HG03280 (cell line): Measurements from ENCODE around the gene THYN1.
A peak's percentile ranks its signal among the peaks of the same experiment; 100 is the strongest.
"Not testable (repeated sequence)": the region's sequence is repeated elsewhere in the genome, so short reads cannot be mapped to it uniquely, and the experiment has no call there.

Source experiments
- ATAC-seq: cut with Tn5 transposase; IDR thresholded peaks from one replicate; pipeline ENCODE4 v1.9.1; 2021; ENCODE audit warnings: mild to moderate bottlenecking, moderate library complexity; ENCODE audit not compliant: unreplicated experiment

Gene THYN1

DNA sequence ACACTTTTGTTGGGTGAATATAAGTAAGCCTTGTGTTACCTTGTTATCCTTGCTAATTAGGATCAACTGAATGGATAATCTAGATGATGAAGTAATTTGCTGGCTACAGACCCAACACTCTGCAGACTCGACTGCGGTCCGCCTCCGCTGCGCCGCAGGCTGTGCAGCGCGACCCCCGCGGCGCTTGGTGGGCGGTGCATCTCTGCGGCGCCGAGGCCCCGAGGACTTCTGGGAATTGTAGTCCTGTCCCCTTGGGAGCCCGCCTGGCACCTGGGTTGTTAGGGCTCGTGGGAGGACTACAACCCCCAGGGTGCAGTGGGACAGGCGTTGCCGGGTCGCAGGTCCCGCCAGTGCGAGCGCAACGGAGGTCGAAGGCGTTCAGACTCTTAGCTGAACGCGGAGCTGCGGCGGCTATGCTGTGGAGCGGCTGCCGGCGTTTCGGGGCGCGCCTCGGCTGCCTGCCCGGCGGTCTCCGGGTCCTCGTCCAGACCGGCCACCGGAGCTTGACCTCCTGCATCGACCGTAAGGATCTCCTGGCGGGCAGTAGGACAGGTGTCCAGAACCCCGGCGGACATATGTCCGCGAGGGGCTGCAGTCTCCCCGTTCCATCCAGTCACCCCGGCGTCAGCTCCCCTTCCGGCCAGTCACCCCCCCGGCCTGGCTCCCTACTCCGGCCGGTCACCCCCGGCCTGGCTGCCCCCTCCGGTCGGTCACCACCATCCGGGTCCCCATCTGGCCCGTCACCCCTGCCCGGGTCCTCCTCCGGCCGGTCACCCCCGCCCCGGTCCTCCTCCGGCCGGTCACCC is at the start of gene THYN1, which contains the start of gene ACAD8:
THYN1 (minus strand) TSS at position 165 of the 806 bp plus-strand sequence. CDS start 470 bp downstream, outside the sequence.
ACAD8 (plus strand) TSS at position 381 of the 806 bp plus-strand sequence; CDS start at position 414, 33 bp downstream.
- ATAC-seq = peak; percentile 99

DNA sequence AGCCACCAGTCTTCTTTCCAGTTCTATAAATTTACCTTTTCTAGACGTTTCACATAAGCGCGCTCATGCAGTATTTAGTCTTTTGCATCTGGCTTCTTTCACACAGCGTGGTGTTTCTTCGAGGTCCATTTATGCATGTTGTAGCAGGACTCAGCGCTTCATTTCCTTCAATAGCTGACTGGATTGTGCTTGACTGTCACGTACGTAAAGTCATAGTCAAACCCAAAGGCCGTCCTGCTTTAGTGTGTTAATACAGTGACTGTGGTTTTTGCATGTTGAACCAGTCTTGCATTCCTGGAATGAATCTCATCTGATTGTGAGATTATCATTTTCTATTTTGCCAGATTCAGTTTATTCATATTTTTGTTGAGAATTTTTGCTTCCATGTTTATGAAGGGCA is 41.5 kb upstream of the THYN1 start:
- ATAC-seq = no peak

DNA sequence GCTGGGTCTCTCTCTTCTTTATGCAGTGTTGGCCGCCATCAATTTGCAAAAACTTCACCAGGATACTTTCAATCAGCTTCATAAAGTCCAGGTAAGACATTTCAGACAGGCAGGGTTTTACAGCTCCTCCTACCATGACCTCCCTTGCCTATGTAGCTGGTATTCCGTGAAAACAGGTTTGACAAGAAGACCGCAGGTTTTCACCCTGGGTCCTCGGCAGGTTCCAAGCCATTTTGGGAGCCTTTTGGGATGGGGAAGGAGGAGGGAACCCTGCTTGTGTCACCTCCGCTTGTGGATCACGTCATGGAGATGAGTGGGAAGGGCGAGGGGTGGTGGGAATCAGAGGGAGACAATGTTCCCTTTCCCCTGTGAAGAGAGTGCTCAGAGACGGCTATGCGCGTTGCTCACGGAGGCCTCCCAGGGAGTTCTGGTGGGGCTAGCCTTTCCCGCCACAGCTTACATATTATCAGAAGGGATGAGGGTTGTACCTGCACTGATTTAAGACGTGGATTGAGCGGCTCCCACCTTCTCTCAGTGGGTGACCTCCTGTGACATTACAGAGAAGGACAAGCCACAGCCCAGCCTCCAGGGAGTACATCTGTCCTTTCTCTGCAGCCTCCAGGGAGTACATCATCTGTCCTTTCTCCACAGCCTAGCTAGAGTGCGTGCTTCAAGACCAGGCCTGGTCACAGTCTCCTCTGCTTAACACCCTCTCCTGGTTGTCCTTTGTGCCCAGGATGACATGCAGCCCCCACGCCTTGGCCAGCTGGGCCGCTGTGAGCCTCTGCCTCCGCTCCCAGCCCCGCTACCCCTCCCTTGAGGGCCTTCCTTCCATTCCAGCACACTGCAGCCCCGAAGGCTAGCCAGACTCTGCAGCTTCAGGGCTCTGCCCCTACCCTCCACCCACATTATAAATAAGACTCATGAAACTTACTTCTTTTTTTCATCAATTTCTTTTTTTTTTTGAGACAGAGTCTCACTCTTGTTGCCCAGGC is 40.3 kb upstream of the THYN1 start:
- no peak for ATAC-seq

DNA sequence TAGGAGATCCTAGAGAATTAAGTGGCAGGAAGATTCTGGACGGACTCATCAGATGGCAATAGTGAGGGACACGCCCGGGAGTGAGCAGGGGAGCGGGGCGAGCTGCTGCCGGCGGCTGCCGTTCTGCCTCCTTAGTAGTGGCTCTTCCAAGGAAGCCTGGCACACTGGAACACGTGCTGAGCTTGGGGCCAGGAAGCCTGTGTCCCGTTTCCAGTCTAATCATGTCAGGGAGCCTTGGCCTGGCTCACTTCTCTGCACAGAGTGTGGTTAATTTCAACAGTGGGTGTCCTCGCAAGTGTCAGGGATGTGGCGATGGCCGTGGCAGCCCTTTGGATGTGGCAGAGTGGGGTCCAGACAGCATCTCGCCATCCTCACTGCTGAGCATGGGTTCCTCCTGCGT is 39.5 kb upstream of the THYN1 start:
- ATAC-seq = no peak

DNA sequence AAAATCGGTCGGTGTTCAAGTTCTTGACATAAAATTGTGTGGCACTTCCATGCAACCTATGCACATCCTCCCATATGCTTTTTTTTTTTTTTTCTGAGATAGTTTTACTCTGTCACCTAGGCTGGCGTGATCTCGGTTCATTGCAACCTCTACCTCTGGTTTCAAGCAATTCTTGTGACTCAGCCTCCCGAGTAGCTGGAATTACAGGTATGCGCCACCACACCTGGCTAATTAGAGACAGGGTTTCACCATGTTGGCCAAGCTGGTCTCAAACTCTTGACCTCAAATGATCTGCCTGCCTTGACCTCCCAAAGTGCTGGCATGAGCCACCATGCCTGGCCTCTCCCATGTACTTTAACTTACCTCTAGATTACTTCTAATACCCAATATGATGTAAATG is 38.0 kb upstream of the THYN1 start:
- no peak for ATAC-seq

DNA sequence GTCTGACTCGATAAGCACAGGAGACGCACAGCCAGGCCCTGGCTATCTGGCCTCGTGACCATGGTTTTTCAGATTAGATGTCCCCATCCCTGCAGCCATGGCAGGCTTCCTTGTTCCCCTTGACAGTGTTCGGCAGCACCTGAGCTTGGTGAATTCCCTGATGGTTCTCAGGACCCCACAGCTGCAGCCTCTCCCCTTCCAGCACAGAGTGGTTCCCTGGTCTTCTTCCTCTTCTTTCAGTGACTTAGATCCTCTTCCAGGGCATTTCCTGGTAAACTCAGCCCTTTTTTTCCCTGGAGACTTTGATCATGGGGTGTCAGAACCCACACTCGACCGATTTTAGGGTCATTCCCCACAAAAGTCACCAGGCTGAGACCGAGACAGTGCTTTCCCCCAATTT is 37.5 kb upstream of the THYN1 start:
- ATAC-seq = no peak

DNA sequence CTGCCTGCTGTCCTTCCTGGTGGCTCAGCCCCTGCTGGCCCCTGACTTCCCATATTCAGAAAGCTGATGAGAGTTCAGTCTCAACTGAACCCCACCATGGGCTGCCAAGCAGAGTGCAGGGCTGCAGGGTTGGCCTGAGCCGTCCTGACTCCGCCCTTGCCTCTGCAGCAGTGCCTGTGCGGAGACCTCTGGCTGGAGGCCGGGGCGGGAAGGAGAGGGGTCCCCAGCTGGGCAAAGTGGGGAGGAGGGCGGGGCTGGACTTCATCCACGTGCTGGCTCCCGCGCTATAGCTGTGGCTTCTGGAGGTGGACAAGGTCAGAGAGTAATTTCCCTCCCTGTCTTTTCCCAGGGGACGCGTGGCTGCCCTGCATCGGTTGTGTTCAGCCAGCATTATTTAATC is 36.6 kb upstream of the THYN1 start:
- ATAC-seq = no peak

DNA sequence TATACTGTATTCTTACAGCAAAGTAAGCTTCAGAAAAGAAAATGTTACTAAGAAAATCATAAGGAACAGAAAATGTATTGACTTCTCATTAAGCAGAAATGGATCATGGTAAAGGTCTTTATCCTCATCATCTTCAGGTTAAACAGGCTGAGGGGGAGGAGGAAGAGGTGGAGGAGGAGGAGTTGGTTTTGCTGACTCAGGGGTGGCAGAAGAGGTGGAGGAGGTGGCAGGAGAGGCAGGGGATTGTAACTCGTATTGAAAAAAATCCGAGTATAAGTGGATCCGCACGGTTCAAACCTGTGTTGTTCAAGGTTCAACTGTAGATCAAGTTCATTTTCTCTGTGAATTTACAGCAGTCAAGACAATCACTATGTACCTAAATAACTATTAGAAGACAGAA is 36.0 kb upstream of the THYN1 start:
- ATAC-seq = no peak

DNA sequence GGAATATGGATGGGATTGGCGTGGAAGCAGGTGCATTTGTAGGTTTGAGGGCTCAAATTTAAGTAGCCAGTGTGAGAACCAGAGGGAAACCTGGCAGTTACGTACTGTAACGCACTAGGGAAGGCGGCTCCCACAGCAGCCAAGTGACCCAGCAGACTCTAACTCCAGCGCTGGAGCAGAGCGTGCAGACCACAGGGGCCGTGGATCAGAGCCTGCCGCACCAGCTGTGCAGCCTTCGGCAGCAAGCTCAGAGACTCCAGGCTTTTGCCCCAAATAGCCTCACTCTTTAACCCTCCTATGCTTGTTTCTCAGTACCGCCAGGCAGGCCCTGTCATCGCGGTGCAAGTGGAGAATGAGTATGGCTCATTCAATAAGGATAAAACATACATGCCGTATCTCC is 35.3 kb upstream of the THYN1 start:
- no peak for ATAC-seq

DNA sequence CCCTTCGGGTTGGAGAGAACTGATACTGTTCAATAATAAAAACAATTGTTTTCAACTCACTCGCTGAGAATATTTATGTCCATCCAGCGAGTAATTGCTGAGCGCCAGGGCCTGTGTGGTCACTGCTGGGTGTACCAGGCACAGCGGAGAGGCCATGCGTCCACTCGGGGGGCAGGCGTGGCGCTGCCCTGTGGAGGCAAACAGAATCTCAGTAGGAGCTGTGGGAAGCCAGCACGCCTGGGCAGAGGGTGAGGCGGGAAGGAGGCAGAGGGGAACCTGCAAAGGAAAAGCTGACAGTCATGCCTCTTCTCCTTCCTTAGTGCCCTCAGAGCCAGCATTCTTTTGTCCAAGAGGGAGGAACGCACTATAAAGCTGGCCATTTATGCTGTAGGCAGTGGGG is 34.4 kb upstream of the THYN1 start:
- no peak for ATAC-seq

DNA sequence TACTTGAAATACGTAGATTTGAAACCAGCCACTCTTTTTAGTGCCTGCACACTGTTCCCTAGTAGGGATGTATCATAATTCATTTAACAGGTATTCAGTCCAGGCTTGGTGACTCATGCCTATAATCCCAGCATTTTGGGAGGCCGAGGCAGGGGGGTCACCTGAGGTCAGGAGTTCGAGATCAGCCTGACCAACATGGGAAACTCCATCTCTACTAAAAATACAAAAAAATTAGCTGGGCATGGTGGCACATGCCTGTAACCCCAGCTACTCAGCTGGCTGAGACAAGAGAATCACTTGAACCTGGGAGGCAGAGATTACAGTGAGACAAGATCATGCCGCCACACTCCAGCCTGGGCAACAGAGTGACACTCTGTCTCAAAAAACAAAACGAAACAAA is 31.2 kb upstream of the THYN1 start:
- ATAC-seq = not testable (repeated sequence)

DNA sequence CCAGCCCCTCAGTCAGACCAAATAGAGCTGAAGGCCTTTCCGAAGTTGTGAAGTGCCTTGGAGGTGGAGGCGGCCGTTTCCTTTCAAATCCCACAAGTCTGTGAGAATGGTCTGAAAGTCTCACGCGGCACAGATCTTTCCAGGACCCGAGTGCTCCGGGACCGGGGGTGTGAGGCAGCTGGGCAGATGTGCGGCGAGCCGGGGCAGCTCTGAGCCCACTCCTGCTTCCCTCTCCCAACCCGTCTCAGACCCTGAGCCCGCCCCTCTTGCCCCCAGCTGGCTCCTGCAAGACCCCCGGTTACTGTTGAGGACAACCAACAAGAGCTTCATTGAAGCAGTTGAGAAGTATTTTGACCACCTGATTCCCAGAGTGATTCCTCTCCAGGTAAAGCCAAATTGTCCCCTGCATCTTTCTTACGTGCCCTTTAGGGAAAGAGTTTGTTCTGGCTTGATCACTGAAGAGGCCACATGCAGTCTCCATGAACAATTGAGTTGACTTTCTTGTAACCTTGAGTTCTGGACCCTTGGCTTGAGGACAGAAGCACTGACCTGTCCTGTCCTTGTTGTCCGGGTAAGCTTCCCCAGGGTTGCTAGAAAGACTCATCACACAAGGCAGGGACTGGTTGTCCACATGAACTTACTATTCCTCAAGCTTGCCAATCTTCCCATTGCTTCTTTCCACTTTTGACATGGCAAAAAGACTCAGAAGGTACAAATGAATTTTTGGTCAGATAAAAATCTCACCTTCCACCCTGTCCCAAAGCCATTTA is 30.5 kb upstream of the THYN1 start:
- no peak for ATAC-seq

DNA sequence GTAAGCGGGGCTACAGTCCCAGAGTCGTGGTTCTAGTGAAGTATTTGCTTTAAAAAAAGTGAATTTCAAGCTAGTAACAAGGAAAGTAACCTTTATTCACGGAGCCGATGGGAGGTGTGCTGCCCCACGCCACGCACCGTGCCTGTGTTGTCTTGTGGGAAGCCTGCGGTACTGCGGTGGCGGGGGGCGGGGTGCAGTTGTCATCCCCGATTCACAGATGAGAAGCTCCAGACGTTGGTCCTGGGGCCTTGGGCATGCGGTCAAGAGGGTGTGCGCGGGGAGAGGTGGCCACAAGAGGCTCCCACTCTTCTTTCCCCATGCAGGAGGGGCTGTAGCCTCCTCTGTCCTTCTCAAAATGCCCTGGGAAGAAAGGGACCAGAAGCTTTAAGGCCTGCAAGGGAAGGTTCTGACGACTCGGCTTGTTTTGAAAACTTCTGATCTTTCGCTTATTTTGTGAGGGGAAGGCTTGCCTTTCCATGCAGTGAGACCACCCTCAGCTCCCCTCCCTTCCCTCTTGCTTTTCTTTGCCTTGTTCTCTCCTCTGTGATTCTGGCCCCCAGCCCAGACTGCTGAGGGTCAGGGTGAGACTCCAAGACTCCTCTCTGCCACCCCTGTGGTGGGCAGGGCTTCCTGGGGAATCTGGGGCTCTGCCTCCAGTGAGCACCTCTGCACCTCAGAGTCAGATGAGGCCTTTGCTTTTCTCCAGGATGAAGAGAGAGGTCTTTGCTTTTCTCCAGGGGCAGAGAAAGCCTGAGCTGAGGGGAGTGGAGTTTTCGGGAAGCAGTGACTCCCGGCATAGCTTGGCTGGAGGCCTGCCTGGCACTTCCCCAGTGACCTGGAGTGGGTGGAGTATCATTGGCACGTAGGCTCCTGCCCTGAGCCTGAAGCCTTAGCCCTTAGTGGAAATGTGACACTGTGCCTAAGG is 29.2 kb upstream of the THYN1 start:
- no peak for ATAC-seq

DNA sequence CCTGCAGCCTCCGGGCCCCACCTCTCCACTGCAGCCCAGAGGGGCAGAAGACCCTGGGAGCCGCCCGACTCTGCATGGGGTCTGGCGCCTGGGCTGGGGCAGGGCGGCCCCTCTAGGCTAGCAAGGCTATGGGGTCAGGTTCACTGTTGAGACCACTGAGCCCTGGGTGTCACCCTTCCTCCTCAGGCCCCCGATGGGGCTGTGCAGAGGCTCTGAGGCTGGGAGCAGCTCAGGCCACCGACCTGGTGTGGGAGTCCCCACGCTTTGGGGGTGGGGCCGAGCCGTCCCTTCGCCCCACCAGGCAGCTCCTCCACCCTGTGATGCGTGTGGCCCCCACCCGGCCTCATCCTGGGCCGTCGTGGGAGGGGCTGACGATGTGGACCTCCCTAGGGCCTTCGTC is 28.5 kb upstream of the THYN1 start:
- ATAC-seq = not testable (repeated sequence)

DNA sequence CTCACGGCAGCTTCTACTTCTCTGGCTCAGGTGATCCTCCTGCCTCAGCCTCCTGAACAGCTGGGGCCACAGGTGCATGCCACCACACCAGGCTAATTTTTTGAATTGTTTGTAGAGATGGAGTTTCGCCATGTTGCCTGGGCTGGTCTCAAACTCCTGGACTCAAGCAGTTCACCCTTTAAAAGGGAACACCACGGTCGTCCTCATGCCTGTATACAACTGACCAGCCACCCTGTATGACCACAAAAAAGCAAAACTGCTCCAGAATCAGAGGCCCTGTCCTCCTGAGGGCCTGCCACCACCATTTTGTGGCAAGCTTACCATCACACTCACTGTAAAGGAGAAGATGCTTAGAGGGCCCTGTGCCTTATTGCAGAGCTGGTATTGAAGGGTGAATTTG is 25.2 kb upstream of the THYN1 start:
- no peak for ATAC-seq

DNA sequence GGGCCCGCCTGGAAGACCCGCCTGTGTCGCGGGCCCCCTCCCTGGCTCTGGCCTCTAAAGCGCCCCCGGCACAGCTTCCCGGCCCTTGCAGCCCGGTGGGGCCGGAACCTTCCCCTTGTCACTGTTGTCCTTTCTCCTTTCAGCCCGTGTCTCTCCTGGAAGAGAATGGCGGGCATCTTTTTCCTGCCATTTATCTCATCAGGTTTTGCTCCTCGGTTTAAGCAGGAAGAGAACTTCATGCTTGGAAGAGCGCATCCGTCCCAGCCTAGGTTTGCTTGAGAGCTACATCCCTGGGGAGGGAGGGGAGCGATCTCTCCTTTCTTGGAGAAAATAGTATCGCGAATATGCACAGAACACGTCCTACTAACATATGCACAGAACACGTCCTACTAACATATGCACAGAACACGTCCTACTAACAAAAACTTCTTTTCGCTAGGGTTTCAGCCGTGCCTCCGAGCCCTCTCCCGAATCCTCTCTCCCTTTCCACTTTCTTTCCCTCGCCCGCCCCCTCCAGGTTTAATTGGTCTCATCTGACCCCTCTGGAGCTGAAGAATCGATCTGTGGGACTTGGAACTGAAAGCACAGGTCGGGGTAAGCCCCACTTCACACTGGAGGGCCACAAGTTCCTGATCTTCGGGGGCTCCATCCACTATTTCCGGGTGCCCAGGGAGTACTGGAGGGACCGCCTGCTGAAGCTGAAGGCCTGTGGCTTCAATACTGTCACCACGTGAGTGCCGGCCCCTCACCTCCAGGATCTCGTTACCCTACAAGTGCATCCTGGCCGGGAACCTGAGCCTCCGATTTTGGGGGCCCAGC is 24.2 kb upstream of the THYN1 start:
- ATAC-seq = no peak

DNA sequence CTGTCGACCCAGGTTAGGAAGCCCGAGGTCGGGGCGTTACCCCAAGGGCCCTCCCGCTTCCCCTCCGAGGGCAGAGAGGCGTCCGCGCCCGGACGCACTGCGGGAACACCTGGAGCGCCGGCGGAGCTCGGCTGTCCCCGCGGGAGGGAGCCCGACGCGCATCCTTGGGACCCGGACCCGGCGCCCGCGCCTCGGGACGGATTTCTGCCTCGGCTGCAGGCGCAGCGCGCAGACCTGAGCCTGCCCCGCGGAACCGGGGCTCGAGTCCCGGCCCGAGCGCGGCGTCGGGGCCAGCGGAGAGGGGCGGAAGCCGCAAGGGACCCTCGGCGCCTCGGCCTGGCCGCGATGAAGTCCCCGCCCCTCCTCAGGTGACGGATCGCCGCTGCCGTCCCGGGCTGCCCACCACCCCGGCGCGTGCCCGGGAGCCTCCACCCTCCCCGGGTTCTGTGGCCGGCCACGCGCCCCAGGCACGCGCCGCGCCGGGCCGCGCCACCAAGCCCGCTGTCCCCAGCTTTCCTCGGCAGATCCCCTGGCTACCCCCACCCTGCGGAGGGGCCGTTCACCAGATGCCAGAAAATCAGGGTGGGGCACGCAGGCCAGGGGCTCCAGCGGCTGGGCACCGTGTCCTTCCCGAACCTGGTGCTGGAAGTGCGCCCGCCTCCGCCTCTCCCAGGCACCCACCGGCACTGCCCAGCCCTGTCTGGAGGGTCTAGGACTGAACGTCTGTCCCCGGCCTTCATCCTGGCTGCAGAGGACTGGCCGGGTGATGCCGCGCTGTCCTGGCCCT is 23.4 kb upstream of the THYN1 start:
- no peak for ATAC-seq
